Pancreas (tissue), 10 donors: ENCODE data around the gene MT1F. TPM values are rescaled to one million over a fixed set of nuclear protein-coding genes. Genes with fewer than 3 reads are reported as not detected.
A peak's percentile ranks its signal among the peaks of the same experiment; 100 is the strongest.

Source experiments
- ATAC-seq, 4 donors: fragments of 200-7000 bp; cut with Tn5 transposase; one replicate each; pipeline versions ENCODE4 v1.8.0 to v1.9.1; 2020; ENCODE audit warnings: mild to moderate bottlenecking in 4 of 4, moderate library complexity in 4 of 4
- DNase-seq, 6 donors: peaks; one replicate each; pipeline ENCODE4 v3.0.0-alpha.2; 2020
- FAIRE-seq: peaks from 2 replicates; lab custom pipeline; 2012; peaks lifted over from hg19 to GRCh38; lab: Jason Lieb, UNC
- H3K27ac ChIP-seq, 4 donors: fragments of 200-600 bp; sonication (generic); 1 replicate in 3 of 4; 2 replicates in 1 of 4; pipeline versions ENCODE4 v1.5.0 to v1.8.0; 2020
- H3K27me3 ChIP-seq, 4 donors: fragments of 200-600 bp; one replicate each; pipeline ENCODE4 v1.8.0; 2021
- H3K36me3 ChIP-seq, 3 donors: fragments of 200-600 bp; sonication (generic) in 1 of 3; one replicate each; pipeline versions ENCODE4 v1.5.0 to v1.8.0; 2020 to 2021
- H3K4me1 ChIP-seq, 3 donors: fragments of 200-600 bp; one replicate each; pipeline ENCODE4 v1.8.0; 2021
- H3K4me3 ChIP-seq, 4 donors: fragments of 200-600 bp; sonication (generic) in 2 of 4; one replicate each; pipeline versions ENCODE4 v1.5.0 to v1.8.0; 2020 to 2021
- H3K9me3 ChIP-seq, 4 donors: fragments of 200-600 bp; one replicate each; pipeline ENCODE4 v1.8.0; 2021
- WGBS, 2 donors: extraction: QIAGEN DNeasy Blood & Tissue Kit; methylation state at CpG; one replicate each; pipeline ENCODE4 v1.1.7; 2013; 5-methylcytosine and 5-hydroxymethylcytosine counted together
- intact Hi-C, 3 donors: fragments of 100-400 bp; cut with DNase I; formaldehyde crosslinking; loops; one replicate each; pipeline versions ENCODE4 v1.11.1 to v1.14.2; 2022
- polyA plus RNA-seq, 2 donors: library from polyadenylated mRNA; stranded (reverse); fragments of 200-250 nt; gene quantifications; one replicate each; pipeline ENCODE4 v1.2.3, GENCODE V29; 2013
- total RNA-seq, 6 donors: library from RNA; stranded (reverse); fragmentation: NEBNext Ultra II Directional in 4 of 6; extraction: Animal tissue kit (Norgen Biotek cat#: 25700) in 4 of 6; gene quantifications; one replicate each; pipeline versions ENCODE4 v1.2.1 to v1.2.4, GENCODE V29; 2021 to 2023
- TF ChIP-seq, protein P1 (sequence below), 4 donors: fragments of 200-600 bp; sonication (generic) in 3 of 4; IDR thresholded peaks; one replicate each; pipeline versions ENCODE4 v1.5.0 to v1.8.0; 2021; ENCODE audit warnings: antibody characterized with exemption in 4 of 4
- donor health status: healthy with polysubstance abuse.
- donor health status: DM: no; HTN: no; CAD: no; lungs with moderate emphysema.
- donor health status: DM: no; HTN: no; CAD: no.
- donor health status: control.
- donor health status: control.
- donor health status: Bipolar disorder and iron deficiency.
- donor health status: DM: yes; HTN: yes; CAD: no.
- donor health status: DM: no; HTN: no; CAD: no.
- donor health status: DM: no; HTN: no; CAD: no.
- donor health status: DM: yes; HTN: yes; CAD: no.

The MT1F gene
- 100 to 1,000 TPM in 1 of 6 donors, 10 to 100 TPM in 5; 29.1 to 119 (median 44.7) TPM for total RNA-seq
- polyA plus RNA-seq = 100 to 1,000 TPM in 1 of 2 donors, 10 to 100 TPM in 1; 94.6 to 201 TPM

DNA sequence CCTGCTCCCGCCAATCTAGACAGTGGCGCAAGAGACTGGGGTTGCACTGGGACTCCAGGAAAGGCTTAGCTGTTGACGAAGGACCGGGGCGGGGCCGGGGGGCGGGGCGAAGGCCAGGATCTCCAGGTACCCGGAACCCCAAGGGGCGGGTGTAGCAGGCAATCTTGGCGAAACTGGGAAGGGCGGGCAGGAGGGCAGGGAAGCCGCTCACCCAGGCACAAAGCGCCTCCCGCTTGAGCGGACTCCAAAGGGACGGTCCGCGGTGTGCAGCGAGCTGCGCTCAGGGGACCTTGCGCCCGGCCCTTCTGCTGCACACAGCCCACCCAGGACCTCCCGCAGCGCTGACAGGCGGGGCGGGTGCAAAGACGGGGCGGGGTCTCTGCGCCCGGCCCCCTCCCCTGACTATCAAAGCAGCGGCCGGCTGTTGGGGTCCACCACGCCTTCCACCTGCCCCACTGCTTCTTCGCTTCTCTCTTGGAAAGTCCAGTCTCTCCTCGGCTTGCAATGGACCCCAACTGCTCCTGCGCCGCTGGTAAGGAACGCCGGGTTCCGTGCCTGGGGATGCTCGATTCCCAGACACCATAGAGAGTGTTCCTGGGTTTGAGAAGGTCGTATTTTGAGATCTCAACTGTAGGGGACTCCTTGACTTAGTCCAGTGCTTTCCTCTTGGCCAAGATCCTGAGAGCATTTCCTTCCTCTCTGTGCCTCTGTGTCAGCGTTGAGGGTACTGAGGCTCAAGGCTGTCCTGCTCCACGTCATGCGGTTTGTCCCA lies at the start of gene MT1F:
MT1F (plus strand) TSS at position 405 of the 772 bp plus-strand sequence; CDS start at position 505, 100 bp downstream.
- peak within 1 kb of the TSS; percentile 79 to 90 (median 84) for H3K27ac ChIP-seq
- 1% methylated on average over 41 to 46 of the region's 46 CpGs for WGBS, 2 donors
- no peak for FAIRE-seq
- peak; percentile 93 to 97 (median 96) for DNase-seq
- TF ChIP-seq, protein P1, sequence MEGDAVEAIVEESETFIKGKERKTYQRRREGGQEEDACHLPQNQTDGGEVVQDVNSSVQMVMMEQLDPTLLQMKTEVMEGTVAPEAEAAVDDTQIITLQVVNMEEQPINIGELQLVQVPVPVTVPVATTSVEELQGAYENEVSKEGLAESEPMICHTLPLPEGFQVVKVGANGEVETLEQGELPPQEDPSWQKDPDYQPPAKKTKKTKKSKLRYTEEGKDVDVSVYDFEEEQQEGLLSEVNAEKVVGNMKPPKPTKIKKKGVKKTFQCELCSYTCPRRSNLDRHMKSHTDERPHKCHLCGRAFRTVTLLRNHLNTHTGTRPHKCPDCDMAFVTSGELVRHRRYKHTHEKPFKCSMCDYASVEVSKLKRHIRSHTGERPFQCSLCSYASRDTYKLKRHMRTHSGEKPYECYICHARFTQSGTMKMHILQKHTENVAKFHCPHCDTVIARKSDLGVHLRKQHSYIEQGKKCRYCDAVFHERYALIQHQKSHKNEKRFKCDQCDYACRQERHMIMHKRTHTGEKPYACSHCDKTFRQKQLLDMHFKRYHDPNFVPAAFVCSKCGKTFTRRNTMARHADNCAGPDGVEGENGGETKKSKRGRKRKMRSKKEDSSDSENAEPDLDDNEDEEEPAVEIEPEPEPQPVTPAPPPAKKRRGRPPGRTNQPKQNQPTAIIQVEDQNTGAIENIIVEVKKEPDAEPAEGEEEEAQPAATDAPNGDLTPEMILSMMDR (IDR thresholded peaks at IDR 0.05) = no peak
- no peaks in the 10 kb centered on the region for H3K27me3 ChIP-seq
- H3K4me3 ChIP-seq = peak within 1 kb of the TSS; percentile 48 to 83 (median 64)
- intact Hi-C loops = no loop called here
- peak; percentile 92 to 96 (median 95) for ATAC-seq
- peaks cover 4 to 12% (median 6%) of the 10 kb centered on the region in 3 donors for H3K4me1 ChIP-seq
- no peaks in the 10 kb centered on the region for H3K36me3 ChIP-seq
- no peaks in the 10 kb centered on the region for H3K9me3 ChIP-seq

DNA sequence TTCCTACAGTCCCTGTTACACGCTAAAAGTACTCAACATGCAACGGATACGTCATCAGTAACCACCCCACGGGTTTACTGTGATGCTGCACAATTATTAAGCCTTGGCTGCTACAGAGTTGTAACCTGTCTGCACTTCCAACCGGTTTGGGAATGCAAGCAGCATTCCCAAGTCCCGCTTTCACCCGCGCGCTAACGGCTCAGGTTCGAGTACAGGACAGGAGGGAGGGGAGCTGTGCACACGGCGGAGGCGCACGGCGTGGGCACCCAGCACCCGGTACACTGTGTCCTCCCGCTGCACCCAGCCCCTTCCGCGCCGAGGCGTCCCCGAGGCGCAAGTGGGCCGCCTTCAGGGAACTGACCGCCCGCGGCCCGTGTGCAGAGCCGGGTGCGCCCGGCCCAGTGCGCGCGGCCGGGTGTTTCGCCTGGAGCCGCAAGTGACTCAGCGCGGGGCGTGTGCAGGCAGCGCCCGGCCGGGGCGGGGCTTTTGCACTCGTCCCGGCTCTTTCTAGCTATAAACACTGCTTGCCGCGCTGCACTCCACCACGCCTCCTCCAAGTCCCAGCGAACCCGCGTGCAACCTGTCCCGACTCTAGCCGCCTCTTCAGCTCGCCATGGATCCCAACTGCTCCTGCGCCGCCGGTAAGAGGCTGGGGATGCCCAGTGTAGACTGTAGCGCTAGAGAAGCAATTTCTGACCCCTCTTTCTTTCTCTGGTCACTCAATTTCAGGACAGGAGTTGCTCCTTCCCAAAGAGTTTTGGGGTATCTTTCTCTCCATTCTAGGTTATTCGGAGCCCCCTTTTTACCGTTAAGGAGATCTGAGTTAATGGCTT lies 49.5 kb upstream of the MT1F start, which contains the start of gene MT2A:
MT2A (plus strand) TSS at position 542 of the 833 bp plus-strand sequence; CDS start at position 614, 72 bp downstream.
- DNase-seq = peak; percentile 94 to 97 (median 95)
- no peak for FAIRE-seq
- intact Hi-C loops = no loop called here
- H3K36me3 ChIP-seq = no peaks in the 10 kb centered on the region
- ATAC-seq = peak; percentile 86 to 92 (median 92)
- TF ChIP-seq, protein P1 (IDR thresholded peaks at IDR 0.05) = no peak
- H3K27ac ChIP-seq = peak within 1 kb of the TSS; percentile 78 to 94 (median 90)
- no peaks in the 10 kb centered on the region for H3K27me3 ChIP-seq
- 3 to 4% methylated on average over 53 to 62 of the region's 62 CpGs for WGBS, 2 donors
- peak within 1 kb of the TSS; percentile 43 to 56 (median 50) for H3K4me3 ChIP-seq
- peaks cover 0 to 20% (median 0%) of the 10 kb centered on the region in 3 donors for H3K4me1 ChIP-seq
- H3K9me3 ChIP-seq = no peaks in the 10 kb centered on the region

DNA sequence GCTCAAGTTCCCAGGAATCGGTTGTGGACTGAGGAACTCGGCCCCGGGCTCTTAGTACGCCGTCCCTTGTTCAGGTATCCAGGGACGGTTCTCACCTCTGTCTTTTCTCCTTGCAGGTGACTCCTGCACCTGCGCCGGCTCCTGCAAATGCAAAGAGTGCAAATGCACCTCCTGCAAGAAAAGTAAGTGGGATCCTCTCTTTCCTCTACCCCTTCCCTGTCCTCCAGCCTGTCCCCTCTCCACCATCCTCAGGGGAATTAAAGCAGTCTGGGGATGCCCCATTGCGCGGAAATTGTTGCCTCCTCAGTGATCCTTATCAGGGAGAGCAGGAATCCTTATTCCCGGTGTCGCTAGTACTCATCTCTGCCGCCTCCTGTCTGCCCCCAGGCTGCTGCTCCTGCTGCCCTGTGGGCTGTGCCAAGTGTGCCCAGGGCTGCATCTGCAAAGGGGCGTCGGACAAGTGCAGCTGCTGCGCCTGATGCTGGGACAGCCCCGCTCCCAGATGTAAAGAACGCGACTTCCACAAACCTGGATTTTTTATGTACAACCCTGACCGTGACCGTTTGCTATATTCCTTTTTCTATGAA lies 48.8 kb upstream of the MT1F start:
- no peaks in the 10 kb centered on the region for H3K27me3 ChIP-seq

DNA sequence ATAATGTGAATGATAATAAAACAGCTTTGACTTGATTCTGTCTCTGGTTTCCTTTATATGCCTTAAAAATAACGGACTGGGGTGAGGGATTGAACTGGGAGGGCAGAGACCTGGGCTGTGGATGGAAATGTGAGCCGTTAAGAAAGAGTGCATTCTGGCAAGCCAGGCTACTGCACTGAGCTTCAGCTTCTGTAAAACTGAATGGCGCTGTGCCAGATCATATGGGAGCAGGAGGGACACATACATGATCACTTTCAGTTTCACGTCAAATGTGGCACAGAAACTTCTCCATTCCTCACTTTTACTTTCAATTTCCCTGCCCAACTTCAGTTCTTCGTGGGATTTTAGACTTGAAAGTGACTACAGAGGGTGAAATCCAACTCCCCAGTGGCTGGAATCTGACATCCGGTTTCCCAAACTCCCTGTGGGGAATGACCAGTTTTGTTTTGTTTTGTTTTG lies 48.3 kb upstream of the MT1F start:
- H3K9me3 ChIP-seq = no peaks in the 10 kb centered on the region
- H3K36me3 ChIP-seq = no peaks in the 10 kb centered on the region
- intact Hi-C loops = no loop called here
- WGBS, 2 donors = 0 to 1% methylated on average over 6 of the region's 6 CpGs
- ATAC-seq (peak; percentile 12 to 58 (median 32)), FAIRE-seq (no peak), DNase-seq (peak in 4 of 6 donors; percentile 46 to 87 (median 63))
- H3K27ac ChIP-seq = peak overlapping the region; percentile 78 to 94 (median 90)
- H3K27me3 ChIP-seq = no peaks in the 10 kb centered on the region
- TF ChIP-seq, protein P1 (IDR thresholded peaks at IDR 0.05) = no peak
- peaks cover 0 to 20% (median 0%) of the 10 kb centered on the region in 3 donors for H3K4me1 ChIP-seq
- H3K4me3 ChIP-seq = peak overlapping the region; percentile 43 to 56 (median 50)

More for the DNA sequence above, 48.8 kb upstream of the MT1F start:
- ATAC-seq (peak; percentile 0 to 21 (median 4)), DNase-seq (peak in 4 of 6 donors; percentile 22 to 61 (median 33)), FAIRE-seq (no peak)
- TF ChIP-seq, protein P1 (IDR thresholded peaks at IDR 0.05) = no peak
- intact Hi-C loops = no loop called here
- peak overlapping the region; percentile 43 to 56 (median 50) for H3K4me3 ChIP-seq
- peak overlapping the region; percentile 78 to 94 (median 90) for H3K27ac ChIP-seq
- H3K36me3 ChIP-seq = no peaks in the 10 kb centered on the region
- H3K9me3 ChIP-seq = no peaks in the 10 kb centered on the region
- 0 to 1% methylated on average over 21 of the region's 21 CpGs for WGBS, 2 donors
- peaks cover 0 to 20% (median 0%) of the 10 kb centered on the region in 3 donors for H3K4me1 ChIP-seq
